ENCODE results near the gene TMTC4.
A peak's percentile ranks its signal among the peaks of the same experiment; 100 is the strongest.

TMTC4 gene

GRCh38 chr13:100674572-100674871 is at the start of gene TMTC4:
TSS of gene TMTC4 (minus strand) at chr13:100674795. CDS start at chr13:100670362, 4,433 bp downstream.
- in situ Hi-C loops (cut with HindIII; ENCODE audit: low sequenced_read_pairs), result no loop called here
- TF ChIP-seq CTCF (IDR thresholded peaks at IDR 0.05; ENCODE audit: low read depth, low read length), result no peak
- H3K4me3 ChIP-seq (ENCODE audit: low read depth, low read length), result peak within 1 kb of the TSS; percentile 70
- DNase-seq (ENCODE audit: low read depth, low spot score), result no peak

GRCh38 chr13:100722517-100722916 is 47.9 kb upstream of the TMTC4 start:
- no peak for TF ChIP-seq CTCF (IDR thresholded peaks at IDR 0.05; ENCODE audit: low read depth, low read length)
- no peak overlapping the region for H3K4me3 ChIP-seq (ENCODE audit: low read depth, low read length)
- DNase-seq (ENCODE audit: low read depth, low spot score), result no peak
- in situ Hi-C loops (cut with HindIII; ENCODE audit: low sequenced_read_pairs), result no loop called here

- in situ Hi-C loops (cut with HindIII; ENCODE audit: low sequenced_read_pairs), result no loop called here
- peak; percentile 50 for DNase-seq (ENCODE audit: low read depth, low spot score)
- peak; percentile 77 for TF ChIP-seq CTCF (IDR thresholded peaks at IDR 0.05; ENCODE audit: low read depth, low read length)
- H3K4me3 ChIP-seq (ENCODE audit: low read depth, low read length), result no peak overlapping the region
Observed at GRCh38 chr13:100721885-100722512, 47.4 kb upstream of the TMTC4 start.

- DNase-seq (ENCODE audit: low read depth, low spot score), result no peak
- H3K4me3 ChIP-seq (ENCODE audit: low read depth, low read length), result no peak overlapping the region
- no peak for TF ChIP-seq CTCF (IDR thresholded peaks at IDR 0.05; ENCODE audit: low read depth, low read length)
- in situ Hi-C loops (cut with HindIII; ENCODE audit: low sequenced_read_pairs), result no loop called here
Observed at GRCh38 chr13:100715604-100716003, 41.0 kb upstream of the TMTC4 start.

GRCh38 chr13:100714478-100714877 is 39.9 kb upstream of the TMTC4 start:
- TF ChIP-seq CTCF (IDR thresholded peaks at IDR 0.05; ENCODE audit: low read depth, low read length), result no peak
- H3K4me3 ChIP-seq (ENCODE audit: low read depth, low read length), result no peak overlapping the region
- in situ Hi-C loops (cut with HindIII; ENCODE audit: low sequenced_read_pairs), result no loop called here
- no peak for DNase-seq (ENCODE audit: low read depth, low spot score)

- no peak for DNase-seq (ENCODE audit: low read depth, low spot score)
- in situ Hi-C loops (cut with HindIII; ENCODE audit: low sequenced_read_pairs), result no loop called here
- no peak overlapping the region for H3K4me3 ChIP-seq (ENCODE audit: low read depth, low read length)
- no peak for TF ChIP-seq CTCF (IDR thresholded peaks at IDR 0.05; ENCODE audit: low read depth, low read length)
Observed at GRCh38 chr13:100710176-100710575, 35.6 kb upstream of the TMTC4 start.
